HEK293 (cell line): Measurements from ENCODE around the gene CPAMD8.

Source experiments
- ZNF10 ChIP-seq: fragments of 450-650 bp; formaldehyde crosslinking; IDR thresholded peaks from 2 replicates; pipeline ENCODE4 v1.5.1; 2017; ENCODE audit warnings: missing biosample characterization, missing genetic modification characterization
- ZNF140 ChIP-seq: fragments of 450-650 bp; formaldehyde crosslinking; IDR thresholded peaks from 2 replicates; pipeline ENCODE4 v1.5.1; 2016; ENCODE audit warnings: missing biosample characterization, missing genetic modification characterization
- ZNF155 ChIP-seq: fragments of 450-650 bp; formaldehyde crosslinking; IDR thresholded peaks from 2 replicates; pipeline ENCODE4 v1.5.1; 2016; ENCODE audit warnings: missing biosample characterization, missing genetic modification characterization
- ZNF501 ChIP-seq: fragments of 450-650 bp; formaldehyde crosslinking; IDR thresholded peaks from 2 replicates; pipeline ENCODE4 v1.5.1; 2016; ENCODE audit warnings: missing biosample characterization, missing genetic modification characterization
- ZNF514 ChIP-seq: fragments of 450-650 bp; formaldehyde crosslinking; IDR thresholded peaks from 2 replicates; pipeline ENCODE4 v1.5.1; 2016; ENCODE audit warnings: missing biosample characterization, missing genetic modification characterization
- ZNF768 ChIP-seq: fragments of 450-650 bp; formaldehyde crosslinking; IDR thresholded peaks from 2 replicates; pipeline ENCODE4 v1.5.1; 2018; ENCODE audit warnings: missing biosample characterization, mild to moderate bottlenecking, missing genetic modification characterization
- TF ChIP-seq, protein P1 (sequence below): fragments of 450-650 bp; formaldehyde crosslinking; IDR thresholded peaks from 2 replicates; pipeline ENCODE4 v1.5.1; 2016; ENCODE audit warnings: missing biosample characterization, missing genetic modification characterization
- TF ChIP-seq, protein P2 (sequence below): fragments of 450-650 bp; formaldehyde crosslinking; IDR thresholded peaks from 2 replicates; pipeline ENCODE4 v1.5.1; 2016; ENCODE audit warnings: missing biosample characterization, missing genetic modification characterization

- TF ChIP-seq ZNF514 (tag by site-specific recombination) (no peak), ZNF155 (tag by site-specific recombination) (no peak), ZNF140 (no peak), ZNF10 (tag by site-specific recombination) (no peak), ZNF768 (tag by site-specific recombination) (no peak), ZNF501 (tag by site-specific recombination) (no peak)
- TF ChIP-seq, protein P1, sequence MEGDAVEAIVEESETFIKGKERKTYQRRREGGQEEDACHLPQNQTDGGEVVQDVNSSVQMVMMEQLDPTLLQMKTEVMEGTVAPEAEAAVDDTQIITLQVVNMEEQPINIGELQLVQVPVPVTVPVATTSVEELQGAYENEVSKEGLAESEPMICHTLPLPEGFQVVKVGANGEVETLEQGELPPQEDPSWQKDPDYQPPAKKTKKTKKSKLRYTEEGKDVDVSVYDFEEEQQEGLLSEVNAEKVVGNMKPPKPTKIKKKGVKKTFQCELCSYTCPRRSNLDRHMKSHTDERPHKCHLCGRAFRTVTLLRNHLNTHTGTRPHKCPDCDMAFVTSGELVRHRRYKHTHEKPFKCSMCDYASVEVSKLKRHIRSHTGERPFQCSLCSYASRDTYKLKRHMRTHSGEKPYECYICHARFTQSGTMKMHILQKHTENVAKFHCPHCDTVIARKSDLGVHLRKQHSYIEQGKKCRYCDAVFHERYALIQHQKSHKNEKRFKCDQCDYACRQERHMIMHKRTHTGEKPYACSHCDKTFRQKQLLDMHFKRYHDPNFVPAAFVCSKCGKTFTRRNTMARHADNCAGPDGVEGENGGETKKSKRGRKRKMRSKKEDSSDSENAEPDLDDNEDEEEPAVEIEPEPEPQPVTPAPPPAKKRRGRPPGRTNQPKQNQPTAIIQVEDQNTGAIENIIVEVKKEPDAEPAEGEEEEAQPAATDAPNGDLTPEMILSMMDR = no peak
- TF ChIP-seq, protein P2, sequence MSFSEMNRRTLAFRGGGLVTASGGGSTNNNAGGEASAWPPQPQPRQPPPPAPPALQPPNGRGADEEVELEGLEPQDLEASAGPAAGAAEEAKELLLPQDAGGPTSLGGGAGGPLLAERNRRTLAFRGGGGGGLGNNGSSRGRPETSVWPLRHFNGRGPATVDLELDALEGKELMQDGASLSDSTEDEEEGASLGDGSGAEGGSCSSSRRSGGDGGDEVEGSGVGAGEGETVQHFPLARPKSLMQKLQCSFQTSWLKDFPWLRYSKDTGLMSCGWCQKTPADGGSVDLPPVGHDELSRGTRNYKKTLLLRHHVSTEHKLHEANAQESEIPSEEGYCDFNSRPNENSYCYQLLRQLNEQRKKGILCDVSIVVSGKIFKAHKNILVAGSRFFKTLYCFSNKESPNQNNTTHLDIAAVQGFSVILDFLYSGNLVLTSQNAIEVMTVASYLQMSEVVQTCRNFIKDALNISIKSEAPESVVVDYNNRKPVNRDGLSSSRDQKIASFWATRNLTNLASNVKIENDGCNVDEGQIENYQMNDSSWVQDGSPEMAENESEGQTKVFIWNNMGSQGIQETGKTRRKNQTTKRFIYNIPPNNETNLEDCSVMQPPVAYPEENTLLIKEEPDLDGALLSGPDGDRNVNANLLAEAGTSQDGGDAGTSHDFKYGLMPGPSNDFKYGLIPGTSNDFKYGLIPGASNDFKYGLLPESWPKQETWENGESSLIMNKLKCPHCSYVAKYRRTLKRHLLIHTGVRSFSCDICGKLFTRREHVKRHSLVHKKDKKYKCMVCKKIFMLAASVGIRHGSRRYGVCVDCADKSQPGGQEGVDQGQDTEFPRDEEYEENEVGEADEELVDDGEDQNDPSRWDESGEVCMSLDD (tag by site-specific recombination) = no peak
Observed at GRCh38 chr19:16978839-16979802, 47.5 kb downstream of the CPAMD8 start.
